ENCODE measurements around the gene CDKAL1.

GRCh38 chr6:20698675-20699074, 164.4 kb downstream of the CDKAL1 start:
- TF ChIP-seq CTCF (IDR thresholded peaks at IDR 0.05; ENCODE audit: low read depth, low read length) (no peak), EZH2phosphoT487 (IDR thresholded peaks at IDR 0.05; ENCODE audit: low read depth) (no peak)
